AG08396 (cell line): ENCODE measurements around the gene TNK2.
A peak's percentile ranks its signal among the peaks of the same experiment; 100 is the strongest.
"Not testable (repeated sequence)": the region's sequence is repeated elsewhere in the genome, so short reads cannot be mapped to it uniquely, and the experiment has no call there.

Source experiments
- DNase-seq: peaks from one replicate; pipeline ENCODE4 v3.0.0; 2012; ENCODE audit warnings: low spot score, mixed read lengths

Gene TNK2

DNA sequence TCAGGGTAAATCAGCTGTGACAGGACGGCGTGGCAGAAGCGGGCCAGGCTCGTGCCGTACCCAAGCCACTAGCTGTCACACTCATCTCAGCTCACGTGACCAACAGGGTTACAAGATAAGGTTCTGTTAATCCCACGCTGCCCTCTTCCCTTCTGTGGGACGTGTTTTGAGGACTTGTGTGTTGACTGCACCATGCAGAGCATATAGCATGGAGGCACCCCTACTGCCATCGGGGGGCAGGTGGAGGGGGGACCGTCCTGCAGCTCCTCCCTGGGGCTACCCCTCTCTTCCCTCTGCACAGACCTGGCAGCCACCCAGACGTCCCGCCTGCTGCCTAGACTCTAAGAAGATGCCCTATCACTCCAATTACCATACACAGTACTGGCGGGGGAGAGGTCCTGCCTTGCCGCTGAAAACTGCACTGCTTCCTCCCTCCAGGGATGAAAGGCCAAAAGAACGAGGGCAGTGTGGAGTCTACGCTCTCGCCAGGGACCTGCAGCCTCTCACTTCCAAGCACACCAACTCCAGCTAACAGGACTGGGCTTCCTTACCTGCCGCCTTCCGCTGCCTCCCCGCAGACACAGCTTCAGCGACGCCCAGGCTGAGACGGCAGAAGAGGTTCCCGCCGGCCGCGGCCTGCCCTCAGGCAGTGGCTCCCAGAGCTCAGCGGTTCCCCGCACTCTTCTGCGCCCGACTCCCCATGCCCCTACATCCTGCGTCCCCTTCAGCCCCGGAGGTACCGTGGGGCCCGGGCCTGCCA is at the start of gene TNK2:
TSS of gene TNK2 (minus strand) at position 618 of the 760 bp plus-strand sequence. CDS start 19,963 bp downstream, outside the sequence.
- DNase-seq, result peak; percentile 26

DNA sequence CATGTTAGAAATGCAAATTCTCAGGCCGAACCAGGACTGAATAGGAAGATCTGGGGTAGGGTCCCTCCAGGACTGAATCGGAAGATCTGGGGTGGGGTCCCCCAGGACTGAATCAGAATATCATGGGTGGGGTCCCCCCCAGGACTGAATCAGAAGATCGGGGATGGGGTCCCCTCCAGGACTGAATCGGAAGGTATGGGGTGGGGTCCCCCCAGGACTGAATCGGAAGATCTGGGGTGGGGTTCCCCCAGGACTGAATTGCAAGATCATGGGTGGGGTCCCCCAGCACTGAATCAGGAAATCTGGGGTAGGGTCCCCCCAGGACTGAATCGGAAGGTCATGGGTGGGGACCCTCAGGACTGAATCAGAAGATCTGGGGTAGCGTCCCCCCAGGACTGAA is 48.2 kb upstream of the TNK2 start:
- no peak for DNase-seq

DNA sequence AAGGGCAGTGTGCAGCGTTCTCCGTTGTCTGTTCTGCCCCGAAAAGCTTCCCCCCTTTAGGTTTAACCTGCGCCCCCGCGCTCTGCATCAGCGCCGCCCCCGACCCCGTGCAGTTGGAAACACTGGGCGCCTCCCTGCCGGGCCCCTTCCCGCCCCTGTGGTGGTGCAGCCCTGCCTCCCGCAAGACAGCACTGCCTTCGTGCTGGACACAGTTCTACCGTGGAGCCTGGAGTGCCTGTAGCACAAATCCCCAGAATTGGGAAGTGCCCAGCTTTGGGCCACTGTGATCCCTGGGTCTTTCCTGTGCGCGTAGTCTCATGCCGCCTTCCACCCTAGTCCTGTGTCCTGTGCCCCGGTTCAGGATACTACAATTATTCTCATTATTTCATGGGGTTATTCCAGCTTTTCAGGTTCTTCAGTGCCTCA is 47.1 kb upstream of the TNK2 start:
- DNase-seq, result not testable (repeated sequence)

DNA sequence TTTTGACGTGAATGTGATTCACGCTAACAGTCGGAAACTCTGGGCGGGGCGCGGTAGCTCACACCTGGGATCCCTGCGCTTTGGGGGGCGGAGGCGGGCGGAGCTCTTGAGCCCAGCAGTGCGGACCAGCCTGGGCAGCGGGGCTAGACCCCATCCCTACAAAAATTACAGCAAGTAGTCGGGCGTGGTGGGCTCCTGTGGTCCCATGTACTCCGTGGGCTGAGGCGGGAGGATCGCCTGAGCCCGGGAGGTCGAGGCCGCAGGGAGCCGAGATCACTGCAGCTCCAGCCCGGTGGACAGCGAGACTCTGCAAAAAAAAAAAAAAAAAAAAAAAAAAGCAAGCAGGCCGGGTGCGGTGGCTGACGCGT is 46.4 kb upstream of the TNK2 start:
- not testable (repeated sequence) for DNase-seq

DNA sequence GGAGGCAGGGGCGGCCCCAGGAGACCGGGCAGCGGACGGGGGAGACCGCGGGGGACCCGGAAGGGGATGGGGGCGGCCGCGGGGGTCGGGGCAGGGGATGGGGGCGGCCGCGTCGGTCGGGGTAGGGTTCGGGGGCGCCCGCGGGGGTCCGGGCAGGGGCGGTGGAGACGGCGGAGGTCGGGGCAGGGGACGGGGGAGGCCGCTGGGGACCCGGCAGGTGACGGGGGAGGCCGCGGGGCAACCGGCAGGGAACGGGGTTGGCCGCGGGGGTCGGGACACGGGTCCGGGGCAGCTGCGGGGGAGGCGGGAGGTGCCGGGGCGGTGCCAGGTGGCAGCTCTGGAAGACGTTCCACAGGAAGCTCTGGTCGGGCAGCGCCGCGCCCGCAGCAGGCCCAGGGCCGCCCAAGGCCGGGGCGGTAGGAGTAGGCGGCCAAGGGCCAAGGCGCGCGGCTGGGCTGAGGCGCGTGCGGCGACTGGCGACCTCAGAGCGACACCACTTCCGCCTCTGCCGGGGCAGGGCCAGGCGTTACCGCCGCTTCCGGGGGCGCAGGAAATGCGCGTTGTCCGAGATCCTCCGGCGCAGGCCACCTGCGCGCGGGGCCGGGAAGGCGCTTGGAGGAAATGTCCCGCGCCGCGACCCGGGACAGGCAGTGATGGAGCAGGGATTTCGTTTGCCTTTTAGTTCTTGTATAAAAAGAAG is 45.9 kb upstream of the TNK2 start:
- peak; percentile 61 for DNase-seq

DNA sequence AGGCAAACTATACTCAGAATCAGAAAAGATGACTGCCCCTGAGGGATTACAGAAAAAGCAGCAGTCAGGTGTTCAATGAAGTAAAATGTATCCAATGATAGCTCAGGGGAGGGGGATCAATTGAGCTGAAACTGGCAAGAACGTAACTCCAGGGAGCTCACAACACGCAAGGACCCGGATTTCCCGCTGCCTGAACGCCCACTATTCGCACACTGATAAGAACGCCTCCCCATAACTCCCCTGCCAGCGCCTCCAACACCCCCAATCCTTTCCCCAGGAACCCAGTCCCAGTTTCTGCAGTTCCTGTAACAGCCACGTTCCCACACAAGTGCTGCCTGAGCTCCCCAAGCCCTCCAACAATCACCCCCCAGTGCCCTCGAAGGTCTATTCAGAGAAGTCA is 44.2 kb upstream of the TNK2 start:
- DNase-seq, result not testable (repeated sequence)

DNA sequence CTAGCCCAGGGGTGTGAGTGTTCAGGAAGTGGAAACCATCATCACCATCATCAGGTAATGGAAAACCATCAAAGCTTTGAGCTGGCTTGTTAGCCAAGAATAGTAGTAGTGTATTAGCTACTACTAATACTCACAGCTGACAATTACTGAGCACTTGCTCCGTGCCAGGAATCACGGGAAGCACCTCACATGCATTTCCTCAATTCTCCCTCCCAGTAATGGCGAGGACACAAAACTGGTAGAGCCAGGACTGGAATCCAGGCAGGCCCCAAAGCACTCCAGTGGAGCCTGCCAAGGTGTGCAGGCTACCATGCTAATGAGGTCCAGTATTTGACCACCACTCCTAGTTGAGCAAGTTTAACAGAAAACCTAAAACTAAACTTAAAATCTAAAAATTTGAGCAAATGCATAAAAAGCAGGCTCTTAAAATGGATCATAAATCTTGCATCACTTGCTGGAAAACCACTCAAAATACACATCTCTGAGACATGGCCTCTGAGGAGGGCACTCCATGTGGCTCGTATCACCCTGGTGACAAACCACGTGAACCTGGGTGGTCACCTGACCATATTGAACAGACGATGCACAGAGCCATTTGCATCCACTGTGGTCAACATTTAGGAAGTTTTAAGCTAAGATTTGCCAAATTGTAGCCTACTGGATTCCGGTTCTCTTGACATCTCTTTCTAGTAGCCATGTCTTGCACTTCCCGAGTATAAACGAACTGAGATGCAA is 43.3 kb upstream of the TNK2 start:
- DNase-seq, result not testable (repeated sequence)

DNA sequence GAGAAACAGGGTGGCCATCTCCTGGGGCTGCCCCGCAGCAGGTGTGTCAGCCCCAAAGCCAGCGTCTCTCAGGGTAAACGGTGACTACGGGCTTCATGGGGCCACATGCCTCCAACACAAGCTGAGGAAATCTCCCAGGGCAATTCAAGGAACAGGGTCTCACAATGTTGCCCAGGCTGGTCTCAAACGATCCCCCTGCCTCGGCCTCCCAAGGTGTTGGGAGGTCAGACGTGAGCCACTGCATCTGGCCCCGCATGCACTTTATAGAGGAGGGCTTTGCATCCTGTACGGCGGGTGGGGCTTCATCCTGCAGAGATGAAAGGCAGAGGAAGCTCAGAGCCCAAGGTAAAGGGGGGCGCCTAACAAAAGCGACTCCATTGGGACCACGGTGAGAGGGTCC is 42.4 kb upstream of the TNK2 start:
- DNase-seq, result not testable (repeated sequence)

DNA sequence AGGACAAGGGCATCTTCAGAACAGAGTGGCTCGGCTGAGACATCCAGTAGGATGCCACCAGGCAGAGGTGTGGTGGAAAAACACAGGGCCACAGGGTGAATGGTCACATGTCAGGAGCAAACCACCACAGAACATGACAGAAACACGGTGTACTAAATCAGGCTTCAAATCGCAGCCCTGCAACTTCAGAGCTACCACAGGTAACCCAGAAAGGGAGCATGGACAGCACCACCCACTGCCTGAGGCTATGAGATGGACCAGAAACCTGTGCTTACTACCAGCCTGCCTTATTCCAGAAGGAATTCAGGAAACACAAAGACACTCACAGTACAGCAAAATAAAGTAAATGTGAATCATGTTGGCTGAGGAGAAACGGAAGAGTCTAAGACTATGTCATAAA is 41.8 kb upstream of the TNK2 start:
- DNase-seq, result not testable (repeated sequence)

DNA sequence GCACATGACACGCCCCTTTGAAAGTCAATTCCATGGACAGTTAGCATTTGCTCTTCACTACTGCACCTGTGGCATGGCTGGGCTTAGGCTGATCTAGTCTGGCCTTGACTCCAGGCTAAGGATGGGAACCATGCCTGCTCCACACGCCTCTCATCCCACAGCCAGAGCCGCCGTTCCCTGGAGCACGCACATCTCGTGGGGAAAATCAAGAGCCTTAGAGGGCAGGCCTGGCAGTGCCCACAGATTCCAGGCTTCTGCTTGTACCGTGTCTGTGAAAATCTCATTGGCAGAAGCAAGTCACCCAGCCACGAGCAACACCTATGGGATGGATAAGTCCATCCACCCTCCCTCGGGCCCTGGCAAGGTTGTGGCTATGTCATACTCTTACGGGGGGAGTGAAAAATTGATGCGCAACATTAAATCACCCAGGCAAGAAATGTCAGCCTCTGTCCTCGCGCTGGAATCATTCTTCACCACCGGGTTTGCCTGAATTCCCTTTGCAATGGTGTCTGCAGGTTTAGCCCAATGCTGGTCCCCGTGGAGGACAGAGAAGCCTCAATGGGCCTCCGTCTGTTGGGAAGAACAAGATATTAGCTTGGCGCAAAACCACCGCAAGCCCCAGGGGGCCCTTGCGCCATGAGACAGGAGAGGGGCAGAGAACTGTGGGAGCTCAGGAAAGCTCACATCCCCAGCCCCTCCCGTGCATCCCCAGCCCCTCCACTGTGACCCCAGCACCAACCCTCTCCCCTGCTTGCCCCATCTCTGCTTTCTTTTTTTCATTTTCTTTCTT is 38.8 kb upstream of the TNK2 start:
- DNase-seq, result not testable (repeated sequence)

DNA sequence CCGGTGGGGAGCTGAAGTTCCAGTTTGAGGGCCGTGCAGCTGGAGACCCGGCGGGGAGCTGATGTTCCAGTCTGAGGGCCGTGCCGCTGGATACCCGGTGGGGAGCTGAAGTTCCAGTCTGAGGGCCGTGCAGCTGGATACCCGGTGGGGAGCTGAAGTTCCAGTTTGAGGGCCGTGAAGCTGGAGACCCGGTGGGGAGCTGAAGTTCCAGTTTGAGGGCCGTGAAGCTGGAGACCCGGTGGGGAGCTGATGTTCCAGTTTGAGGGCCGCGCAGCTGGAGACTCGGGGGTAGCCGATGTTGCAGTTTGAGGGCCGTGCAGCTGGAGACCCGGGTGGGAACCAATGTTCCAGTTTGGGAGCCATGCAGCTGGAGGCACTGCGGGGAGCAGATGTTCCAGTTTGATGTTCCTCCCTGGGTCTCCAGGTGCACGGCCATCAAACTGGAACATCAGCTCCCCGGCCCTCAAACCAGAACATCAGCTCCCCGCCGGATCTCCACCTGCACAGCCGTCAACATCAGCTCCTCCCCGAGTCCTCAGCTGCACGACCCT is 33.0 kb upstream of the TNK2 start:
- not testable (repeated sequence) for DNase-seq

DNA sequence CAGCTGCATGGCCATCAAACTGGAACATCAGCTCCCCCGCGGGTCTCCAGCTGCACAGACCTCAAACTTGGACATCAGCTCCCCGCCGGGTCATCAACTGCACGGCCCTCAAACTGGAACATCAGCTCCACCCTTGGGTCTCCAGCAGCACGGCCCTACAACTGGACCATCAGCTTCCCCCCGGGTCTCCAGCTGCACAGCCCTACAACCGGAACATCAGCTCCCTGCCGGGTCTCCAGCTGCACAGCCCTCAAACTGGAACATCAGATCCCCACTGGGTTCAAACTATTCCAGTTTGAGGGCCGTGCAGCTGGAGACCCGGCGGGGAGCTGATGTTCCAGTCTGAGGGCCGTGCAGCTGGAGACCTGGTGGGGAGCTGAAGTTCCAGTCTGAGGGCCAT is 32.5 kb upstream of the TNK2 start:
- DNase-seq, result not testable (repeated sequence)

DNA sequence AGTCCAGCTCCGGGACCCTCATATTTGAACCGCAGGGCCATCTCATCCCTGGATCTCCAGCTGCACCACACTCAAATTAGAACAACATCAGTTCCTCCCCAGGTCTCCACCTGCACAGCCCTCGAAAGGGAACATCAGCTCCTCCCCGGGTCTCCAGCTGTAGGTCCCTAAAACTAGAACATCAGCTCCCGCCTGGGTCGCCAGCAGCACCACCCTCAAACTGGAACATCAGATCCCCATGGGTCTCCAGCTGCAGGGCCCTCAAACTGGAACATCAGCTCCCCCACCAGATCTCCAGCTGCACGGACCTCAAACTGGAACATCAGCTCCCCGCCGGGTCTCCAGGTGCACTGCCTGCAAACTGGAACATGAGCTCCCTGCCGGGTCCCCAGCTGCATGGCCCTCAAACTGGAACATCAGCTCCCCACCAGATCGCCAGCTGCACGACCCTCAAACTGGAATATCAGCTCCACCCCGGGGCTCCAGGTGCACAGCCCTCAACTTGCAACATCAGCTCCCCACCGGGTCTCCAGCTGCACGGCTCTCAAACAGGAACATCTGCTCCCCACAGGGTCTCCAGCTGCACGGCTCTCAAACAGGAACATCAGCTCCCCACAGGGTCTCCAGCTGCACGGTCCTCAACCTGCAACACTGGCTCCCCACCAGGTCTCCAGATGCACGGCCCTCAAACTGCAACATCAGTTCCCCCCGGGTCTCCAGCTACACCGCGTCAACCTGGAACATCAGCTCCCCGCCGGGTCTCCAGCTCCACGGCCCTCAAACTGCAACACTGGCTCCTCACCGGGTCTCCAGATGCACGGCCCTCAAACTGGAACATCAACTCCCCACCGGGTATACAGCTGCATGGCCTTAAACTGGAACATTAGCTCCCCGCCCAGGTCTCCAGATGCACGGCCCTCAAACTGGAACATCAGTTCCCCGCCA is 31.4 kb upstream of the TNK2 start:
- not testable (repeated sequence) for DNase-seq

DNA sequence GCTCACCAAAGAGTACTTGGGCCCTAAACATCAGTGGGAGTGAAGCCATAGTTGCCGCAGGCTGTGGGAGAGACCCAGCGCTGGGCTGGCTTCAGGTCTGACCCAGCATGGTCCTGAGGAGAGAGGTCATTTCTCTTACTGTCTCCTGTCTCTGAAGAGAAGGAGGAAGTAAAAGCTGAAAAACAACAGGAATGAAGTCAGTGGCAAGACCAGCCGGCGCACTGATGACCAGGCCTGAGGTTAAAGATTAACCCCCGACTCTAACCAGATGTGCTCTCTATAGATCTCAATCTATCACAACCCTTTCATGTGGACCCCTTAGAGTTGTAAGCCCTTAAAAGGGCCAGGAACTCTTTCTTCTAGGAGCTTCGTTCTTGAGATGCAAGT is 24.7 kb upstream of the TNK2 start:
- DNase-seq, result not testable (repeated sequence)

DNA sequence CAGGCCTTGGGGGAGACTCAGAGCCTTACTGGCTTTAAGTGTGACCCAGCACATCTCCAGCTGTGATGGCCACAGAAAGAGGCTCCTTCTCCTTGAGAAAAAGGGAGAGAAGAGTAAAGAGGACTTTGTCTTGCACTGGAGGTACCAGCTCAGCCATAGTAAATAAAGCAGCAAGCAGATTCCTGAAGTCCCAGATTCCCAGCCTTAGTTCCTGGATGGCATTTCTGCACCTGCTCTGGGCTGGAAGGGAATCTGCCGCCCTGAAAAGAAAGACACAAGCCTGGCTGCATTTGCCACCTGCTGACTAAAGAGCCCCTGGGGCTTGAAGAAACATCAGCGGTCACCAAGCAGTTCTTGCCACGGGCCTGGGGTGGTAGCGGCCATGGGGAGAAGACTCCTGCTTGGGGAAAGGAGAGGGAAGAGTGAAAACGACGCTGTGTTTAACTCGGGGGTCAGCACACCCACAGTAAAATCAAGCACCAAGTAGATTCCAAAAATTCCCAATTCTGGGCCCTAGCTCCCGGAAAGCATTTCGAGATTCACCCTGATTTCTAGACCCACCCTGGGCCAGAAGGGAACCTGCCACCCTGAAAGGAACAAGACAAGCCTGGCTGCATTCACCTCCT is 24.2 kb upstream of the TNK2 start:
- no peak for DNase-seq

DNA sequence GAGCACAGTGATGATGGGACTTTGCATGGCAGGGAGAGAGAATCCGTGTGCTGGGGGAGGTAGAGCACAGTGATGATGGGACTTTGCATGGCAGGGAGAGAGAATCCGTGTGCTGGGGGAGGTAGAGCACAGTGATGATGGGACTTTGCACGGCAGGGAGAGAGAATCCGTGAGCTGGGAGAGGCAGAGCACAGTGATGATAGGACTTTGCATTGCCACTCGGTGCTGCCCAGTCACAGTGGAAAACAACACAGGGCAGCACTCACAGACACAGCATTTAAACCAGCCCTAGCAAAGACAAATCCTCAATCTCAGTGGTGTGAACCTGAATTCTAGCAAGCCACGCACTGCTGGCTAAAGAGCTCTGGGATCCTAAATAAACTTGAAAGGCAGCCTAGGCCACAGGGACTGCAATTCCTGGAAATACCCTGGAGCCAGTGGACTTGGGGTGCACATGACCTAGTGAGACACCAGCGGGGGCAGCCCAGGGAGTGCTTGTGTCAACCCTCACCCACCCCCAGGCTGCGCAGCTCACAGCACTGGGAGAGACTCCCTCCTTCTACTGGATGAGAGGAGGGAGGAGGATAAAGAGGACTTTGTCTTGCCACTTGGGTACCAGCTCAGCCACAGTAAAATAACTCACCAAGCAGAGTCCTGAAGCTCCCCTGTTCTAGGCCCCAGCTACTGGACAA is 23.4 kb upstream of the TNK2 start:
- DNase-seq, result no peak

DNA sequence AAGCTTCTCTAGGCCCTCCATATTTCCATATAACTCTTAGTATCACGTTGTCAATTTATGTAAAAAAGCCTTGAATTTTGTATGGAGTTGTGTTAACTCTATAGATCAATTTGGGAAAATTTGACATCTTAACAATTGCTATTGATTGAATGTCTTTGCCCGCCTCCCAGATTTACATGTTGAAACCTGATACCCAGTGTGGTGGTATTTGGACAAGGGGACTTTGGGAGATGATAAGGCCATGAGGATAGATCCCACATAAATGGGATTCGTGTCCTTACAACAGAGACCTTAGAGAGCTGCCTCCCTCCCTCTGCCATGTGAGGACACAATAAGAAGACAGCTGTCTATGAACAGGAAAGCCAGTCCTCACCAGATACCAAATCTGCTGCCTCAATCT is 21.1 kb upstream of the TNK2 start:
- DNase-seq, result no peak

DNA sequence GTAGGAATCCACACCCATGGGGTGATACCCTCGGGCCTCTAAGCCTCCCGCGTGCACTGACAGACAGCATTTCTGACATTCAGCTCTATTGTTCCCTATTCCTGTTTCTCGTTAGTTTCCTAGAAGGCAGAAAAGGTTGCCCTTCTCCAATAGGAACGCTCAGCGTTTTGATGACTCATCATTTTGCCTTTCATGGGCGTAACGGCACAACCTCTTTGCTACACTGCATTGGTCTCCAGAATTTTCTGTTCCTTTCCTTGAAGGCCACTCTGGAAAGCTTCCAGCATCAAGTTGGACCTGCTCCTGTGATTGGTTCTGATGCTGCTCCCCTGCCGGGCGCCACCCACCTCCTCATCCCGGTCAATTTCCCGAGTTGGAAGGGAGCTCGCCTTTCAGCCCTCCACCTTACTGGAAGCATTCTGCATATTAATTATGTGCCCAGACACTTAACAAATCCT is 13.0 kb upstream of the TNK2 start:
- no peak for DNase-seq

DNA sequence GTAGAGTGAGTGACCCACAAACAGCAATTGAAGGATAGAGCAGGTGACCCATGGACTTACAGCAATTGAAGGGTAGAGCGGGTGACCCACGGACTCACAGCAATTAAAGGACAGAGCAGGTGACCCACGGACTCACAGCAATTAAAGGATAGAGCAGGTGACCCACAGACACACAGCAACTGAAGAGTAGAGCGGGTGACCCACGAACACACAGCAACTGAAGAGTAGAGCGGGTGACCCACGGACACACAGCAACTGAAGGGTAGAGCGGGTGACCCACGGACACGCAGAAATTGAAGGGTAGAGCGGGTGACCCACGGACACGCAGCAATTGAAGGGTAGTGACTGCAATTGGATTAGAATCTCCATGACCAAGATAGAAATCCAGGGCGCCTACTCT is 9.8 kb upstream of the TNK2 start:
- DNase-seq, result no peak
